GM12873 (cell line): Measurements from ENCODE around the gene DNAAF8.

Source experiments
- TF ChIP-seq, protein P1 (sequence below): IDR thresholded peaks from 2 replicates; pipeline ENCODE4 v1.5.1; 2012; ENCODE audit warnings: low read depth, mild to moderate bottlenecking, moderate library complexity, low read length, control low read depth; ENCODE audit not compliant: insufficient read depth; ENCODE audit errors: missing control alignments

Gene DNAAF8

DNA sequence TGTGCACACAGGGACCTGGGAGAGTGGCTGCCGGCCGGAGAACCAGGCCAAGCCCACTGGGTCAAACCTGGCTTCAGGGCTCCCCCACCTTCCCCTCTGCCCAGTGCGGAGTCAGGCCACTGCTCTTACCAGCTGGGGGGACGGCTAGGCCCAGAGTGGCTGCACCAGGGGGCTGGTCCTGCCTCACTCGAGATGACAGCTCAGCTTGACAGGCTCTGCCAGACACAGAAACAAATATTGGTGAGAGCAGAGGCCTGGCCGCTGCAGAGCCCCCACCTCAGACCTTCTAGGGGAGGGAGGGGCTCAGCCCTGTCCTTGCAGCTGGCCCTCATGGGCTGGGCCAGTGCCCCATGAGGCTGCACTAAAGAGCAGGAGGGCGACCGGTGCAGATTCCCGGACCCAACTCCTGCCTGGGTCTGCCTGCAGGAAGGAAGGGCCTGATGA lies 36.5 kb upstream of the DNAAF8 start:
- TF ChIP-seq, protein P1, sequence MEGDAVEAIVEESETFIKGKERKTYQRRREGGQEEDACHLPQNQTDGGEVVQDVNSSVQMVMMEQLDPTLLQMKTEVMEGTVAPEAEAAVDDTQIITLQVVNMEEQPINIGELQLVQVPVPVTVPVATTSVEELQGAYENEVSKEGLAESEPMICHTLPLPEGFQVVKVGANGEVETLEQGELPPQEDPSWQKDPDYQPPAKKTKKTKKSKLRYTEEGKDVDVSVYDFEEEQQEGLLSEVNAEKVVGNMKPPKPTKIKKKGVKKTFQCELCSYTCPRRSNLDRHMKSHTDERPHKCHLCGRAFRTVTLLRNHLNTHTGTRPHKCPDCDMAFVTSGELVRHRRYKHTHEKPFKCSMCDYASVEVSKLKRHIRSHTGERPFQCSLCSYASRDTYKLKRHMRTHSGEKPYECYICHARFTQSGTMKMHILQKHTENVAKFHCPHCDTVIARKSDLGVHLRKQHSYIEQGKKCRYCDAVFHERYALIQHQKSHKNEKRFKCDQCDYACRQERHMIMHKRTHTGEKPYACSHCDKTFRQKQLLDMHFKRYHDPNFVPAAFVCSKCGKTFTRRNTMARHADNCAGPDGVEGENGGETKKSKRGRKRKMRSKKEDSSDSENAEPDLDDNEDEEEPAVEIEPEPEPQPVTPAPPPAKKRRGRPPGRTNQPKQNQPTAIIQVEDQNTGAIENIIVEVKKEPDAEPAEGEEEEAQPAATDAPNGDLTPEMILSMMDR, result no peak

DNA sequence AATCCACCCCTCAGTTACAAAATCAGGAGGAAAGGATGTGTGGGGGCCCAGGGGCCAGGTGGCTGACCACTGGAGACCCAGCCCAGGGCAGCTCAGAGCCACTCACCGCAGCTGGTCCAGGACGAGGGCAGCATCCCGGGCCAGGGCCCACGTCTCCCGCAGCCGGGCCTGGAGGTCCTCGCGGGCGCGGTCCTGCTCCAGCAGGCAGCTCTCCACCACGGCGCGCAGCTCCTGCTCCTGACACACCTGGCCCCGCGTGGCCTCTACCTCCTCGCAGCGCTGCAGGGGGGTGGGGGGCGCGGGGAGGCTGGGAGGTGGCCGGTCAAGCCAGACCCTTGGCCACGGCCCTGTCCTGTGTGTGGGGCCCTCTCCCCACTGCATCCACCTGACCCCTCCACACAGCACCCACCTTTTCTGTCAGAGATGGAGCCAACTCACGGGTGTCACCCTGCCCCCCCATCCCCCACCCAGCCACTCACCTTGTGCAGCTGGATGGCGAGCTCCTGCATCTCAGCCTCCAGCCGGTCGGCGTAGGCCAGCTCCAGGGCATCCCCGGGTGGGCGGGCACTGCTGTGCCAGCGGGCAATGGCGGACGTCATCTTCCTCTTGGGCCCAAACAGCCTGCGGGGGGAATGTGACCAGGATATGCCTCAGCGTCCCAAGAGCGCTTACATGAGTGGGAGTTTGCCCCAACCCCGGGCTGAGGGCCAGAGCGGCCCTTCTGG lies 35.9 kb upstream of the DNAAF8 start:
- TF ChIP-seq, protein P1, result no peak

DNA sequence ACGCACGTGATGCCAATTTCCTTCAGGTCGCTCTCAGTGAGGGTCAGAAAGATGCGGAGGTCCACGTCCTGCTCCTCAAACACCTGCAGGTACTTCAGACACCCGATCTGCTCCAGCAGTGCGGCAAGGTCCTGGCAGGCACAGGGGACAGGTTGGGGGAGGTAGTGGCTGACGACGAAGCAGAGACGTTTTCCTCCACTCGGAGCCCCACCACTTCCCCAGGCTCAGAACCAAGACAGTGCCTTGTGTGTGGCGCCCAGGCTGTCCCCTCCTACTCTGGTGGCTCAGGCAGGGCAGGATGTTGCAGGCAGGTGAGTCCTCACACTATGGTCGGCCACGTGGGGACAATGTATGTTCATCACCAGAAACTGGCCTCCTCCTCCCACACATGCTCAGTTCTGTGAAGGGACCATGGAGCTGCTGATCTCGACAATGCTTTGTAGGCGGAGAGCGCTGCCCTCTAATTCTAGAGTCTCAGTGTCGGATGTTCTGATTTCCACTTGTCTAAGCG lies 35.2 kb upstream of the DNAAF8 start:
- TF ChIP-seq, protein P1, result no peak

DNA sequence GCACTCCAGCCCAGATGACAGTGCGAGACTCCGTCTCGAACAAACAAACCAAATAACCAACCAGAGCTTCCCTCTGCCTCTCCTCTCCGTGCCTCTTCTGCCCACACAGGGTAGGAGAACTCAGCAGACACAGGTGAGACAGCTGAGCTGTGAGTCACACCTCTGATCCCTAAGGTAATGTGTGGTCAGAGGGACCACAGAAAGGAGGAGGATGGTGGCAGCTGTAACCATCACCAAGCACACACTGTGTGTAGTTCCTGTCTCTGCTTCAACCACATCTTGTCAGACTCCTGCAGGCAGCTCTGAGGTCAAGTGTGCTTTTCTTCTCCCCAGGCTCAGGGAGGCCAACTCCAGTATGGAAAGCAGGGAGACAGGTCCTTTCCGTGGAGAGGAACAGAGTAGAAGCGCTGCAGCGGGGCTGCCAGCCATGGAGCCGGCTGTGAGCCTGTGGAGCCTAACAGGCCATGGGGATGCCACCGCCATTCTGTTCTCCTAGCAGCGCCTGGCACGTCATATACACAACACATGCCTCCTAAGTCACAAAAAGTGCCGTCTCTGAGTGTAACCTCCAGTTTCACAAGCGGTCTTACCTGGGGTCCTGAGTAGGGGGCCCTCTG lies 33.8 kb upstream of the DNAAF8 start:
- TF ChIP-seq, protein P1, result no peak

DNA sequence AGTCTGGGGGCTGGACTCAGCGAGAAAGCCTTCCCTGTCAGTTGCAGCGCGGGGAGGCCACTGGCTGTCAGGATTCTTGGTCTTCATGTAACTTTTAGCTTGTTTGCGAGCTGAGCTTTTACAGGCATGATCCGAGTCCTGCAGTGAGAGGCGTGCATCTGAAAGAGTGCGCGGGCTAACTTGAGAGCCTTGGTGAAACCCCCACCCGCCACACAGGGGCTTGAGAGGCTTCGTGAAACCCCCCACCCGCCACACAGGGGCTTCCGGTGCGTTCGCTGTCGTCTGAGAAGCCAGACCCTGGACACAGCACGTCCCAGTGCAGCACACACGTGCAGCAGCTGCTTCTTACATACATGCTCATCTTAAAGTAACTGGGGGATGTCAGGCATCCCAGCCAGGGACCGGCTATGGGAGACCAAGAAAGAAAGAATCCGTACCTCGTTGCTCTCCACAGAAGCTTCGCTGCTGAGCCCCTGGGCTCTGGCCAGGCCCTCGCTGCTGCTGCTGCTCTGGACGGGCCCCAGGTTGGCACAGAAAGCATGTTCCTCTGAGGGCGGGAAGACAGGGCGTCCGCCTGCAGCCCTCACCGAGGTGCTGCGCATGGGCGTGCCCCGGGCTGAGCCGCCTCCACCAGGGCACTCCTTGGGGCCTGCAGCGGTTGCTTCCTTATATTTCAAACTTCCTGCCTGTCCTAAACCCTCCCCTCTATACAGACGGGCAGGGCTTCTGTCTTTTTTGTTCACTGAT lies 33.2 kb upstream of the DNAAF8 start:
- TF ChIP-seq, protein P1, result no peak

DNA sequence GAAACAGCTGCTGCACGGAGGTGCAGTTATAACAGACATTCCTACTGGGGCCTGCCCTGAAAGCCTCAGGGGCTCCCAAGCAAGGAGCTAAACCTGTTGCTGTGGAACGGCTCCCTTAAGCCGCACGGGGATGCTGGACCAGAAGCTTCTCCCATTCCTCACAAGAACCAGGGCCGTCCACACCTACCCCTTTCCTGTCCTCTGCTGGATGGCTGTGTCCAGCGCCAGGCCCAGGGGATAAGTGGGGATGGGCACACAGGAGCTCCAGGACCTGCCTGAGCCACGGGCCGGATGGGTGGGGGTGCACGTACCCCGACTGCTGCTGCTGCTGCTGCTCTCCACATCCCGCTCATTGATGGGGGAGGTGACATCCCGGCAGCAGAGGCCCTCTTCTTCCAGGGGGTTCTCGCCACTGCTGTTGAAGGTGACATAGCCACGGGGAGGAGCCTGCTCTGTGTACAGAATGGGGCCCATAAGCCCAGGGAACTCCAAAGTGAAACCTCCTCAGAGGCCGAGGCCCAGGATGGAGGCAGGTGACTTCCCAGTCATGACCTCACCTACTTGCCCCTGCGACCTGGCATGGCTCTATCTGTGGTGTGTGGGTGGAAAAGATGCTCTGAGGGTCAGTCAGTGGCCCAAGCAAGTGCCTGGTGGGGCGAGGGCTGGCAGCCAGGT lies 32.4 kb upstream of the DNAAF8 start:
- TF ChIP-seq, protein P1, result no peak
